ENCODE data around the gene CDKL4. TPM values are rescaled to one million over a fixed set of nuclear protein-coding genes. Genes with fewer than 3 reads are reported as not detected.

Gene CDKL4
- under 1 TPM; 0.79 to 0.89 TPM for total RNA-seq

- Histone ChIP-seq H3K36me3 (peaks cover 2% of the 10 kb centered on the region), H3K9me3 (no peaks in the 10 kb centered on the region), H3K27me3 (no peaks in the 10 kb centered on the region), H3K4me1 (no peaks in the 10 kb centered on the region), H3K27ac (no peak within 1 kb of the TSS), H3K4me3 (peak within 1 kb of the TSS; percentile 19 to 26)
- no peak for TF ChIP-seq CTCF (IDR thresholded peaks at IDR 0.05)
- DNase-seq (ENCODE audit: low spot score): no peak
Measured at GRCh38 chr2:39243469-39244123, at the start of gene CDKL4. Gene CDKL4, minus strand, starts transcription at chr2:39243970.

- TF ChIP-seq CTCF (IDR thresholded peaks at IDR 0.05): no peak
- Histone ChIP-seq H3K27me3 (no peaks in the 10 kb centered on the region), H3K4me1 (no peaks in the 10 kb centered on the region), H3K36me3 (peaks cover 70% of the 10 kb centered on the region), H3K27ac (no peak overlapping the region), H3K4me3 (no peak overlapping the region), H3K9me3 (no peaks in the 10 kb centered on the region)
- DNase-seq (ENCODE audit: low spot score): no peak
Measured at GRCh38 chr2:39290433-39290832, 46.7 kb upstream of the CDKL4 start.

GRCh38 chr2:39289609-39290008, 45.8 kb upstream of the CDKL4 start:
- no peaks in the 10 kb centered on the region for H3K27me3 ChIP-seq
- H3K4me1 ChIP-seq: no peaks in the 10 kb centered on the region
- no peak overlapping the region for H3K4me3 ChIP-seq
- TF ChIP-seq CTCF (IDR thresholded peaks at IDR 0.05): no peak
- H3K36me3 ChIP-seq: peaks cover 77% of the 10 kb centered on the region
- DNase-seq (ENCODE audit: low spot score): no peak
- H3K27ac ChIP-seq: no peak overlapping the region
- H3K9me3 ChIP-seq: no peaks in the 10 kb centered on the region

- TF ChIP-seq CTCF (IDR thresholded peaks at IDR 0.05): no peak
- H3K36me3 ChIP-seq: peaks cover 61% of the 10 kb centered on the region
- no peaks in the 10 kb centered on the region for H3K4me1 ChIP-seq
Measured at GRCh38 chr2:39283561-39283960, 39.8 kb upstream of the CDKL4 start.

GRCh38 chr2:39281391-39281790, 37.6 kb upstream of the CDKL4 start:
- H3K27ac ChIP-seq: no peak overlapping the region
- H3K4me1 ChIP-seq: no peaks in the 10 kb centered on the region
- no peak overlapping the region for H3K4me3 ChIP-seq
- DNase-seq (ENCODE audit: low spot score): no peak
- no peaks in the 10 kb centered on the region for H3K9me3 ChIP-seq
- H3K27me3 ChIP-seq: no peaks in the 10 kb centered on the region
- TF ChIP-seq CTCF (IDR thresholded peaks at IDR 0.05): no peak
- H3K36me3 ChIP-seq: peaks cover 64% of the 10 kb centered on the region

More at GRCh38 chr2:39283561-39283960, 39.8 kb upstream of the CDKL4 start:
- Histone ChIP-seq H3K27ac (no peak overlapping the region), H3K4me3 (no peak overlapping the region), H3K27me3 (no peaks in the 10 kb centered on the region), H3K9me3 (no peaks in the 10 kb centered on the region)
- no peak for DNase-seq (ENCODE audit: low spot score)

GRCh38 chr2:39275016-39275415, 31.2 kb upstream of the CDKL4 start:
- Histone ChIP-seq H3K27ac (no peak overlapping the region), H3K4me3 (no peak overlapping the region), H3K27me3 (no peaks in the 10 kb centered on the region), H3K4me1 (no peaks in the 10 kb centered on the region), H3K9me3 (no peaks in the 10 kb centered on the region), H3K36me3 (peaks cover 69% of the 10 kb centered on the region)
- TF ChIP-seq CTCF (IDR thresholded peaks at IDR 0.05): no peak
- DNase-seq (ENCODE audit: low spot score): no peak
